ENCODE results near the gene CACNA1S.

CACNA1S gene

DNA sequence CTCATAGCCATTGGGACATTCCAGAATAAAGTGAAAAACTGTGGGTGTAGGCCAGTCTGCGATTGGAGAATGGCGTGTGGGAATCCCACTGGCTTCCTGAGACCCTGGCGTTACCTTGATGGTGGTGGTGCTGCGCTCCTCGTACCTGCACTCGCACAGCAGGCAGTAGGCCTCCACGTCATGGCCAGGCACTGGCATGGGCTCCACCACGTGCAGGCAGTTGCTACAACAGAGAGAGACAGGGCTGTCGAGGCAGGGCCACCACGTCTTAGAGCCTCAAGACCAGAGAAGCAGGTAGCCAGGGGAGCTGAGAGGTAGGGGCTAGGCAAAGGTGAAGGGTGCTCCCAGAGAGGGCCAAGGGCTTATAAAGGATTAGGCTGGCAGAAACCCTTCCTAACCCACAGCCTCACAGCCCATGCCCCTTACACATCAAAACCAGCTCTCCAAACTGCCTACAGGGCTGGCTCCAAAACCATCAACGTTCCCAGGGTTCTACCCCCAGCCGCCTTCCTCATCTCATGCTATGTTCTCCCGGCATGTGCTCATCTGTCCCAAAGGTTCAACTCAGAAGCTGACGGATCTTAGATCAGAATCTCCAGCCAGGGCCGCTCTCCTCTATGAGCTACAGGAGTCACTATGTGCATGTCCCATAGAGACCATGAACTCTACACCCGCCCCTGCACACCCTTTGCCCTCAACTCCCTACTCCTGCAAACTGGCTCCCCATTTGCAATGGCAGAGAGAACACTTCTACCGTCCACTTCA lies 34.6 kb upstream of the CACNA1S start:
- TF ChIP-seq, protein P1, sequence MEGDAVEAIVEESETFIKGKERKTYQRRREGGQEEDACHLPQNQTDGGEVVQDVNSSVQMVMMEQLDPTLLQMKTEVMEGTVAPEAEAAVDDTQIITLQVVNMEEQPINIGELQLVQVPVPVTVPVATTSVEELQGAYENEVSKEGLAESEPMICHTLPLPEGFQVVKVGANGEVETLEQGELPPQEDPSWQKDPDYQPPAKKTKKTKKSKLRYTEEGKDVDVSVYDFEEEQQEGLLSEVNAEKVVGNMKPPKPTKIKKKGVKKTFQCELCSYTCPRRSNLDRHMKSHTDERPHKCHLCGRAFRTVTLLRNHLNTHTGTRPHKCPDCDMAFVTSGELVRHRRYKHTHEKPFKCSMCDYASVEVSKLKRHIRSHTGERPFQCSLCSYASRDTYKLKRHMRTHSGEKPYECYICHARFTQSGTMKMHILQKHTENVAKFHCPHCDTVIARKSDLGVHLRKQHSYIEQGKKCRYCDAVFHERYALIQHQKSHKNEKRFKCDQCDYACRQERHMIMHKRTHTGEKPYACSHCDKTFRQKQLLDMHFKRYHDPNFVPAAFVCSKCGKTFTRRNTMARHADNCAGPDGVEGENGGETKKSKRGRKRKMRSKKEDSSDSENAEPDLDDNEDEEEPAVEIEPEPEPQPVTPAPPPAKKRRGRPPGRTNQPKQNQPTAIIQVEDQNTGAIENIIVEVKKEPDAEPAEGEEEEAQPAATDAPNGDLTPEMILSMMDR (IDR thresholded peaks at IDR 0.05; ENCODE audit: insufficient read depth, low read length, poor library complexity, severe bottlenecking) = no peak
- no peak for TF ChIP-seq EZH2phosphoT487 (conservative IDR thresholded peaks at IDR 0.05; ENCODE audit: low read length)
- no peaks in the 10 kb centered on the region for H3K9me2 ChIP-seq (replicated peaks; ENCODE audit: insufficient read depth, low read length)
- no peaks in the 10 kb centered on the region for H4K20me1 ChIP-seq (ENCODE audit: low read depth, low read length)
- no peaks in the 10 kb centered on the region for H3K27me3 ChIP-seq (ENCODE audit: low read length)
- H3K79me2 ChIP-seq (ENCODE audit: insufficient read depth, low read length) = no peaks in the 10 kb centered on the region
- no peak overlapping the region for H3K9ac ChIP-seq (ENCODE audit: low read length)
- no peak overlapping the region for H3K27ac ChIP-seq (ENCODE audit: low read depth, low read length)
- no peaks in the 10 kb centered on the region for H3F3A ChIP-seq (ENCODE audit: insufficient read depth)
- no peaks in the 10 kb centered on the region for H3K36me3 ChIP-seq (ENCODE audit: low read length)
- H3K9me3 ChIP-seq (ENCODE audit: insufficient read depth, low read length) = no peaks in the 10 kb centered on the region
- no peak overlapping the region for H2AFZ ChIP-seq (ENCODE audit: low read depth, low read length, severe bottlenecking)
- H3K4me3 ChIP-seq (ENCODE audit: insufficient read depth, low read length, poor library complexity, severe bottlenecking) = no peak overlapping the region
- no peak overlapping the region for H3K4me2 ChIP-seq (ENCODE audit: low read depth, low read length, poor library complexity, severe bottlenecking)

GRCh38 chr1:201145816-201146215 lies 33.6 kb upstream of the CACNA1S start:
- no peaks in the 10 kb centered on the region for H3K36me3 ChIP-seq (ENCODE audit: low read length)
- no peaks in the 10 kb centered on the region for H4K20me1 ChIP-seq (ENCODE audit: low read depth, low read length)
- no peaks in the 10 kb centered on the region for H3K27me3 ChIP-seq (ENCODE audit: low read length)

GRCh38 chr1:201145132-201145531 lies 32.9 kb upstream of the CACNA1S start:
- no peak overlapping the region for H3K4me2 ChIP-seq (ENCODE audit: low read depth, low read length, poor library complexity, severe bottlenecking)
- H3F3A ChIP-seq (ENCODE audit: insufficient read depth) = no peaks in the 10 kb centered on the region
- H3K9ac ChIP-seq (ENCODE audit: low read length) = no peak overlapping the region
- no peaks in the 10 kb centered on the region for H3K79me2 ChIP-seq (ENCODE audit: insufficient read depth, low read length)
- H3K36me3 ChIP-seq (ENCODE audit: low read length) = no peaks in the 10 kb centered on the region
- H3K4me3 ChIP-seq (ENCODE audit: insufficient read depth, low read length, poor library complexity, severe bottlenecking) = no peak overlapping the region
- no peaks in the 10 kb centered on the region for H3K9me3 ChIP-seq (ENCODE audit: insufficient read depth, low read length)
- H4K20me1 ChIP-seq (ENCODE audit: low read depth, low read length) = no peaks in the 10 kb centered on the region
- H3K9me2 ChIP-seq (replicated peaks; ENCODE audit: insufficient read depth, low read length) = no peaks in the 10 kb centered on the region
- TF ChIP-seq EZH2phosphoT487 (conservative IDR thresholded peaks at IDR 0.05; ENCODE audit: low read length) = no peak
- TF ChIP-seq, protein P1 (IDR thresholded peaks at IDR 0.05; ENCODE audit: insufficient read depth, low read length, poor library complexity, severe bottlenecking) = no peak
- H3K27me3 ChIP-seq (ENCODE audit: low read length) = no peaks in the 10 kb centered on the region
- H2AFZ ChIP-seq (ENCODE audit: low read depth, low read length, severe bottlenecking) = no peak overlapping the region
- H3K27ac ChIP-seq (ENCODE audit: low read depth, low read length) = no peak overlapping the region

More at GRCh38 chr1:201145816-201146215, 33.6 kb upstream of the CACNA1S start:
- H3K9me2 ChIP-seq (replicated peaks; ENCODE audit: insufficient read depth, low read length) = no peaks in the 10 kb centered on the region
- no peak overlapping the region for H3K4me2 ChIP-seq (ENCODE audit: low read depth, low read length, poor library complexity, severe bottlenecking)
- H3K4me3 ChIP-seq (ENCODE audit: insufficient read depth, low read length, poor library complexity, severe bottlenecking) = no peak overlapping the region
- no peak overlapping the region for H2AFZ ChIP-seq (ENCODE audit: low read depth, low read length, severe bottlenecking)
- no peaks in the 10 kb centered on the region for H3K79me2 ChIP-seq (ENCODE audit: insufficient read depth, low read length)
- H3F3A ChIP-seq (ENCODE audit: insufficient read depth) = no peaks in the 10 kb centered on the region
- H3K27ac ChIP-seq (ENCODE audit: low read depth, low read length) = no peak overlapping the region
- no peaks in the 10 kb centered on the region for H3K9me3 ChIP-seq (ENCODE audit: insufficient read depth, low read length)
- TF ChIP-seq, protein P1 (IDR thresholded peaks at IDR 0.05; ENCODE audit: insufficient read depth, low read length, poor library complexity, severe bottlenecking) = no peak
- TF ChIP-seq EZH2phosphoT487 (conservative IDR thresholded peaks at IDR 0.05; ENCODE audit: low read length) = no peak
- H3K9ac ChIP-seq (ENCODE audit: low read length) = no peak overlapping the region
